Neural cell (in vitro differentiated cells): Measurements from ENCODE around the gene MSANTD7. TPM values are rescaled to one million over a fixed set of nuclear protein-coding genes. Genes with fewer than 3 reads are reported as not detected.

Experiments used
- H2AFZ ChIP-seq: fragments of 200-600, 300-800 bp; sonication (generic), shearing (Covaris generic); 2 replicates; pipeline ENCODE4 v1.6.0; 2014; ENCODE audit warnings: low read depth, mild to moderate bottlenecking, antibody characterized with exemption, low read length, moderate library complexity
- H3F3A ChIP-seq: fragments of 200-600 bp; shearing (Covaris generic); 2 replicates; pipeline ENCODE4 v1.6.1; 2016; ENCODE audit warnings: mild to moderate bottlenecking, moderate library complexity, mixed read lengths, antibody characterized with exemption, low read length; ENCODE audit not compliant: insufficient read depth, poor library complexity, severe bottlenecking
- H3K27ac ChIP-seq: fragments of 200-600, 300-800 bp; sonication (generic), shearing (Covaris generic); 2 replicates; pipeline ENCODE4 v1.5.1; 2014; ENCODE audit warnings: mild to moderate bottlenecking, low read length, moderate library complexity
- H3K27me3 ChIP-seq: fragments of 300-800, 200-600 bp; sonication (generic), shearing (Covaris generic); 2 replicates; pipeline ENCODE4 v1.6.0; 2014; ENCODE audit warnings: mild to moderate bottlenecking, low read depth, low read length, moderate library complexity; ENCODE audit not compliant: insufficient read depth
- H3K36me3 ChIP-seq: fragments of 300-800, 200-600 bp; sonication (generic), shearing (Covaris generic); 2 replicates; pipeline ENCODE4 v1.5.1; 2014; ENCODE audit warnings: mild to moderate bottlenecking, antibody characterized with exemption, low read length, moderate library complexity; ENCODE audit not compliant: insufficient read depth
- H3K4me2 ChIP-seq: fragments of 300-800, 200-600 bp; sonication (generic), shearing (Covaris generic); 2 replicates; pipeline ENCODE4 v1.6.0; 2014; ENCODE audit warnings: mild to moderate bottlenecking, low read length
- H3K4me3 ChIP-seq: fragments of 300-800, 200-600 bp; sonication (generic), shearing (Covaris generic); 2 replicates; pipeline ENCODE4 v1.5.1; 2014; ENCODE audit warnings: mild to moderate bottlenecking, low read length, moderate library complexity
- H3K79me2 ChIP-seq: fragments of 200-600 bp; shearing (Covaris generic); replicated peaks from 2 replicates; pipeline ENCODE4 v1.6.0; 2014; ENCODE audit warnings: mild to moderate bottlenecking, low read length, moderate library complexity; ENCODE audit not compliant: insufficient read depth
- H3K9ac ChIP-seq: fragments of 300-800, 200-600 bp; sonication (generic), shearing (Covaris generic); 2 replicates; pipeline ENCODE4 v1.6.1; 2016; ENCODE audit warnings: mild to moderate bottlenecking, low read length, mixed read lengths
- H3K9me2 ChIP-seq: fragments of 200-600 bp; shearing (Covaris generic); 2 replicates; pipeline ENCODE4 v1.6.1; 2016; ENCODE audit warnings: mild to moderate bottlenecking, low read length, mixed read lengths; ENCODE audit not compliant: insufficient read depth
- H3K9me3 ChIP-seq: fragments of 200-600, 300-800 bp; sonication (generic), shearing (Covaris generic); 2 replicates; pipeline ENCODE4 v1.6.1; 2016; ENCODE audit warnings: mild to moderate bottlenecking, mixed run types, low read length, moderate library complexity, mixed read lengths
- H4K20me1 ChIP-seq: fragments of 200-600 bp; shearing (Covaris generic); 2 replicates; pipeline ENCODE4 v1.6.1; 2016; ENCODE audit warnings: mild to moderate bottlenecking, mixed run types; ENCODE audit not compliant: insufficient read depth
- EP300 ChIP-seq: fragments of 450-650 bp; conservative IDR thresholded peaks from 2 replicates; pipeline ENCODE4 v1.6.1; 2014; ENCODE audit warnings: antibody characterized with exemption, mild to moderate bottlenecking, moderate library complexity; ENCODE audit not compliant: poor library complexity, severe bottlenecking
- EZH2 ChIP-seq: fragments of 200-600, 300-800 bp; shearing (Covaris generic), sonication (generic); IDR thresholded peaks from 2 replicates; pipeline ENCODE4 v1.6.1; 2014; ENCODE audit warnings: antibody characterized with exemption, low read length, borderline replicate concordance, mild to moderate bottlenecking; ENCODE audit not compliant: insufficient read depth, poor library complexity, severe bottlenecking
- MXI1 ChIP-seq: fragments of 450-650 bp; conservative IDR thresholded peaks from 2 replicates; pipeline ENCODE4 v1.6.1; 2014; ENCODE audit warnings: antibody characterized with exemption, mild to moderate bottlenecking; ENCODE audit not compliant: poor library complexity, severe bottlenecking
- POLR2AphosphoS5 ChIP-seq: IDR thresholded peaks from 2 replicates; pipeline ENCODE4 v1.6.1; 2012
- RAD21 ChIP-seq: fragments of 450-650 bp; conservative IDR thresholded peaks from 2 replicates; pipeline ENCODE4 v1.6.1; 2014; ENCODE audit warnings: antibody characterized with exemption, mild to moderate bottlenecking, moderate library complexity
- SMC3 ChIP-seq: fragments of 450-650 bp; conservative IDR thresholded peaks from 2 replicates; pipeline ENCODE4 v1.6.1; 2014; ENCODE audit warnings: antibody characterized with exemption, mild to moderate bottlenecking, moderate library complexity; ENCODE audit not compliant: poor library complexity
- TAF1 ChIP-seq: IDR thresholded peaks from 2 replicates; pipeline ENCODE4 v1.6.1; 2012; ENCODE audit warnings: low read depth
- polyA plus RNA-seq: library from polyadenylated mRNA; depleted of rRNA; stranded (reverse); fragments of >200 nt; gene quantifications from 2 replicates; pipeline ENCODE4 v1.2.3, GENCODE V29; 2014
- TF ChIP-seq, protein P1 (sequence below): fragments of 450-650 bp; IDR thresholded peaks from 2 replicates; pipeline ENCODE4 v1.5.1; 2014; ENCODE audit warnings: antibody characterized with exemption, mild to moderate bottlenecking, moderate library complexity; ENCODE audit not compliant: poor library complexity, severe bottlenecking
- TF ChIP-seq, protein P2 (sequence below): IDR thresholded peaks from 2 replicates; pipeline ENCODE4 v1.6.1; 2012; ENCODE audit warnings: borderline replicate concordance

MSANTD7 gene
- polyA plus RNA-seq, 1 donor from 2014 or later = 21.1 TPM

DNA sequence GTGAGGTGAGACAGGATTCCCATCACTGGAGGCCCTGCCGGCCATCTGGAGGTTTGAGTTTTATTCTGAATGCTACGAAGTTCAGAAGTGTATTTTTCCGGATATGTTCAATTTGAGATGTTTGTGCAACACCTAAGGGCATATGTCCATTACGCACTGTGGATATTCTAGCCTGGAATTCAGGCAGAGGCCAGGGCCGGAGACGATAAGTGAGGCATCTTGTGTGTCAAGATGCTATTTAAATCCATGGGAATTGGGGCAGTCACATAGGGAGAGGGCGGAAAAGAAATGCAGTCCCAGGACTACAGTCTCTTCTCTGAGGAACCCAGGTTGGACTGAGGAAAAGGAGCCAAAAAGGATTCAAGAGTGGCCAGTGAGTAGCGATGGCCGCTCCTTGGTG, 38.7 kb downstream of the MSANTD7 start:
- Histone ChIP-seq H3K27me3 (no peaks in the 10 kb centered on the region), H3K9me2 (no peaks in the 10 kb centered on the region), H3K79me2 (peaks cover 33% of the 10 kb centered on the region), H3K4me3 (peak overlapping the region; percentile 90), H3F3A (no peaks in the 10 kb centered on the region), H2AFZ (no peak overlapping the region), H3K27ac (no peak overlapping the region), H3K4me2 (no peak overlapping the region), H3K9me3 (no peaks in the 10 kb centered on the region), H4K20me1 (no peaks in the 10 kb centered on the region), H3K36me3 (no peaks in the 10 kb centered on the region), H3K9ac (peak overlapping the region; percentile 94)
- TF ChIP-seq EZH2 (no peak), EP300 (no peak), TAF1 (no peak), RAD21 (no peak)

DNA sequence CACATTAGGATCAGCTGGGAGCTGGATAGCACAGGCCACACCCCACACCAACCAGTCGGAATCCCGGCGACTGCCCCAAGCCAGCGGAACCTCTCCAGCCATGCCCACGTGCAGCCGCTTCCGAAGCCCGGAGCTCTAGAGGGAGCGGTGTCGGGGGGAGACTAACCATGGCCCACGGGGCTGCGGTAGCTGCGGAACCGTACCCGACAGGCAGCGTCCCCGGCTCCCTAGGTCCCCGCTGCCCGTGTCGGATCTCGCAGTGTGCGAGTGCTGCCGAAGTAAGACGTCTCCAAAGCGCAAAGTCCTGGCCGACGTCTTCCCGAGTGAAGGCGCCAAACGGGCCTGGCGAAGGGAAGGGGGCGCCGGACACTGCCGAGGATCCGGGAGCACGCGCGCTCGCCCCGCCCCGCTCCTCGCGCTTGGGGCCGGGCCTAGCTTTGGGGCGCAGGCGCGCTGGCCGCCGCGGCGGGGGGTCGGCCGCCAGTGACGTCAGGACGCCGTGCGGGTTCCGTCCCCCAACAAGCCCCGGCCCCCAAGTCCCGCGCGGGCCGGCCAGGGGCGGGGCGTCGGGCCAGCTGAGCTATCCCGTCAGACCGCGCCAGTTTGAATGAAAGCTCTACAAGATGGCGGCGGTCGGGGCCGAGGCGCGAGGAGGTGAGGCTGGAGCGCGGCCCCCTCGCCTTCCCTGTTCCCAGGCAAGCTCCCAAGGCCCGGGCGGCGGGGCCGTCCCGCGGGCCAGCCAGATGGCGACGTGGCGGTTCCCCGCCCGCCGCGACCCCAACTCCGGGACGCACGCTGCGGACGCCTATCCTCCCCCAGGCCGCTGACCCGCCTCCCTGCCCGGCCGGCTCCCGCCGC, 40.4 kb downstream of the MSANTD7 start, which contains the start of gene SUV39H2:
SUV39H2 (plus strand) TSS at position 601 of the 858 bp plus-strand sequence; CDS start at position 624, 23 bp downstream.
- Histone ChIP-seq H4K20me1 (no peaks in the 10 kb centered on the region), H3K9me3 (no peaks in the 10 kb centered on the region), H2AFZ (peak within 1 kb of the TSS; percentile 83), H3K9me2 (no peaks in the 10 kb centered on the region), H3K79me2 (peaks cover 50% of the 10 kb centered on the region), H3K4me2 (peak within 1 kb of the TSS; percentile 89), H3K27ac (peak within 1 kb of the TSS; percentile 87), H3K36me3 (no peaks in the 10 kb centered on the region), H3K4me3 (peak within 1 kb of the TSS; percentile 90), H3K27me3 (no peaks in the 10 kb centered on the region), H3F3A (no peaks in the 10 kb centered on the region), H3K9ac (peak within 1 kb of the TSS; percentile 94)
- TF ChIP-seq EZH2 (no peak), EP300 (peak; percentile 45), POLR2AphosphoS5 (peak; percentile 91), SMC3 (peak; percentile 51), MXI1 (peak; percentile 89), TAF1 (peak; percentile 80), RAD21 (peak; percentile 40)
- TF ChIP-seq, protein P1, sequence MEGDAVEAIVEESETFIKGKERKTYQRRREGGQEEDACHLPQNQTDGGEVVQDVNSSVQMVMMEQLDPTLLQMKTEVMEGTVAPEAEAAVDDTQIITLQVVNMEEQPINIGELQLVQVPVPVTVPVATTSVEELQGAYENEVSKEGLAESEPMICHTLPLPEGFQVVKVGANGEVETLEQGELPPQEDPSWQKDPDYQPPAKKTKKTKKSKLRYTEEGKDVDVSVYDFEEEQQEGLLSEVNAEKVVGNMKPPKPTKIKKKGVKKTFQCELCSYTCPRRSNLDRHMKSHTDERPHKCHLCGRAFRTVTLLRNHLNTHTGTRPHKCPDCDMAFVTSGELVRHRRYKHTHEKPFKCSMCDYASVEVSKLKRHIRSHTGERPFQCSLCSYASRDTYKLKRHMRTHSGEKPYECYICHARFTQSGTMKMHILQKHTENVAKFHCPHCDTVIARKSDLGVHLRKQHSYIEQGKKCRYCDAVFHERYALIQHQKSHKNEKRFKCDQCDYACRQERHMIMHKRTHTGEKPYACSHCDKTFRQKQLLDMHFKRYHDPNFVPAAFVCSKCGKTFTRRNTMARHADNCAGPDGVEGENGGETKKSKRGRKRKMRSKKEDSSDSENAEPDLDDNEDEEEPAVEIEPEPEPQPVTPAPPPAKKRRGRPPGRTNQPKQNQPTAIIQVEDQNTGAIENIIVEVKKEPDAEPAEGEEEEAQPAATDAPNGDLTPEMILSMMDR = peak; percentile 55
- TF ChIP-seq, protein P2, sequence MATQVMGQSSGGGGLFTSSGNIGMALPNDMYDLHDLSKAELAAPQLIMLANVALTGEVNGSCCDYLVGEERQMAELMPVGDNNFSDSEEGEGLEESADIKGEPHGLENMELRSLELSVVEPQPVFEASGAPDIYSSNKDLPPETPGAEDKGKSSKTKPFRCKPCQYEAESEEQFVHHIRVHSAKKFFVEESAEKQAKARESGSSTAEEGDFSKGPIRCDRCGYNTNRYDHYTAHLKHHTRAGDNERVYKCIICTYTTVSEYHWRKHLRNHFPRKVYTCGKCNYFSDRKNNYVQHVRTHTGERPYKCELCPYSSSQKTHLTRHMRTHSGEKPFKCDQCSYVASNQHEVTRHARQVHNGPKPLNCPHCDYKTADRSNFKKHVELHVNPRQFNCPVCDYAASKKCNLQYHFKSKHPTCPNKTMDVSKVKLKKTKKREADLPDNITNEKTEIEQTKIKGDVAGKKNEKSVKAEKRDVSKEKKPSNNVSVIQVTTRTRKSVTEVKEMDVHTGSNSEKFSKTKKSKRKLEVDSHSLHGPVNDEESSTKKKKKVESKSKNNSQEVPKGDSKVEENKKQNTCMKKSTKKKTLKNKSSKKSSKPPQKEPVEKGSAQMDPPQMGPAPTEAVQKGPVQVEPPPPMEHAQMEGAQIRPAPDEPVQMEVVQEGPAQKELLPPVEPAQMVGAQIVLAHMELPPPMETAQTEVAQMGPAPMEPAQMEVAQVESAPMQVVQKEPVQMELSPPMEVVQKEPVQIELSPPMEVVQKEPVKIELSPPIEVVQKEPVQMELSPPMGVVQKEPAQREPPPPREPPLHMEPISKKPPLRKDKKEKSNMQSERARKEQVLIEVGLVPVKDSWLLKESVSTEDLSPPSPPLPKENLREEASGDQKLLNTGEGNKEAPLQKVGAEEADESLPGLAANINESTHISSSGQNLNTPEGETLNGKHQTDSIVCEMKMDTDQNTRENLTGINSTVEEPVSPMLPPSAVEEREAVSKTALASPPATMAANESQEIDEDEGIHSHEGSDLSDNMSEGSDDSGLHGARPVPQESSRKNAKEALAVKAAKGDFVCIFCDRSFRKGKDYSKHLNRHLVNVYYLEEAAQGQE = peak; percentile 36
